Stimulated activated CD8-positive, alpha-beta memory T cell treated with anti-CD3 and anti-CD28 coated beads, Interleukin-12 subunit alpha, Interleukin-12 subunit beta, amount 100 ng/mL, for 1 hour (primary cell): Measurements from ENCODE around the gene PIP5K1B.
"Not testable (repeated sequence)": the region's sequence is repeated elsewhere in the genome, so short reads cannot be mapped to it uniquely, and the experiment has no call there.

ENCODE experiments used
- DNase-seq: peaks from one replicate; pipeline ENCODE4 v3.0.0-alpha.2; 2020; ENCODE audit warnings: low read depth

Gene PIP5K1B, protein sequence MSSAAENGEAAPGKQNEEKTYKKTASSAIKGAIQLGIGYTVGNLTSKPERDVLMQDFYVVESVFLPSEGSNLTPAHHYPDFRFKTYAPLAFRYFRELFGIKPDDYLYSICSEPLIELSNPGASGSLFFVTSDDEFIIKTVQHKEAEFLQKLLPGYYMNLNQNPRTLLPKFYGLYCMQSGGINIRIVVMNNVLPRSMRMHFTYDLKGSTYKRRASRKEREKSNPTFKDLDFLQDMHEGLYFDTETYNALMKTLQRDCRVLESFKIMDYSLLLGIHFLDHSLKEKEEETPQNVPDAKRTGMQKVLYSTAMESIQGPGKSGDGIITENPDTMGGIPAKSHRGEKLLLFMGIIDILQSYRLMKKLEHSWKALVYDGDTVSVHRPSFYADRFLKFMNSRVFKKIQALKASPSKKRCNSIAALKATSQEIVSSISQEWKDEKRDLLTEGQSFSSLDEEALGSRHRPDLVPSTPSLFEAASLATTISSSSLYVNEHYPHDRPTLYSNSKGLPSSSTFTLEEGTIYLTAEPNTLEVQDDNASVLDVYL

DNA sequence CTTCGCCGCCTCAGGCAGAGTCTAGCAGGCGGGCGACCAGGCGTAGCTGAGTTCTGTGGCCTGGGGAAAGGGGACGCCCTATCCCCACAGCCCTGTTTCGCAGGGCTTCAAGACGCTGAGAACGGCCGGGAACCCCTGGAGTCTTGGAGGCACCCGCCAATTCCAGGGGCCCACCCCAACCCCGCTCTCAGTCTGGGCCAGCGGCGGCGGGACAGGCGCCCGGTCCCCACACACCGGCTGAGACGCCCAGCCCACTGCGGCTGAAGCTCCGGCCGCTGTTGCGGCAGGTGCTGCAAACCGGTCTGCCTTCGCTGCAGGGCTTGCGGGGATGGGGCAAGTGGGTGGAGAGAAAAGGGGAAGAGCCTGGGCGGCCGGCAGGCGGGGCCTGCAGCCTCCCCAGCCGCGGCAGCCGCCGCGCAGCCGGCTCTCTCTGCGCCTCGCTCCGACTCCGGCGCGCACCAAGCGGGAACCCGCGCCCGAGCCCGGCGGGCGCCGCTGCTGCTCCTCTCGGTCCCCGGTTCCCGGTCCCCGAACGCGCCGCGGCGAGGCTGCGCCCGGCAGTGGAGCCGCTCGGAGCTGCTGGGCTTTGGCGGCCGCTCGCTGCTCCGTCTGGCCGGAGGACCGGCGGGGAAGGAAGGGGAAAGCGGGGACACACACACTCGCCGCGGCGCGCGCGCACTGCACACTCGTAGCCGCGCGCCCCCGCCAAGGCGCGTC is at the start of gene PIP5K1B:
TSS of gene PIP5K1B (plus strand) at position 427 of the 717 bp plus-strand sequence. CDS start 117,375 bp downstream, outside the sequence.
- DNase-seq: no peak

DNA sequence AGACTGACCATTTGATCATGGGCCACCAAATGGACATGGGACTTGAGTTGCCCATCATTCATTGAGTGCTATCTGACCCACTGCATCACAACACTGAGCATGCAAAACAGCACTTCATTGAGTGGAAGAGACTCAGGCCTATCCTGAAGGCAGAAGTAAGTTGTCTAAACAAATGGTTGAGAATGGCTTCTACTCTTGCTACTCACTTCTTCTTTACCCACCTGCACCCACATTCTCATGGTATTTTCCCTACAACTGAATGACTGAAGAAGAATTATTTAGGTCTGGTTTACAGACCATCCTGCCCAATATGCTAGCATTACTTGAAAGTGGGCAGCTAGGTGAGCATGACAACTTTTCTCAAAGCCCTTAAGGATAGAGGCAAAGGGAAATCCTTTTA is 41.0 kb upstream of the PIP5K1B start:
- DNase-seq: no peak

DNA sequence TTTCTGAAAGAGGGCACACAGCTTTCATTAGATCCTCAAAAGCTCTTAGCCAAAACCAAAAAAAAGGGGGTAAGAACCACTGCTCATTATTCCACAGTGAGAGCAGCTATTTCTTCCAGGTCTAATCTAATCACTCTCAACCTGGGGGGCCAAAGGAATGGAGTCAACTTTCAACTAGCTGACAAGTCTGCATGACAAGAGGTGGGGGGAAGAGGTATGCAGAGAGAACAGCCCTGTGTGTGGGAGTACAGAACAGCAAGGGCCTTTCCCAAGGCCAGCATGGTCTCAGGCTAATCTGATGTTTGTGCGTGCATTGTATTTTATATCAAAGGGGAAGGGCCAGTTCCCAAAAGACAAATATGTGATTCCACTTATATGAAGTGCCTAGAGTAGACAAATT is 36.9 kb upstream of the PIP5K1B start:
- DNase-seq: no peak

DNA sequence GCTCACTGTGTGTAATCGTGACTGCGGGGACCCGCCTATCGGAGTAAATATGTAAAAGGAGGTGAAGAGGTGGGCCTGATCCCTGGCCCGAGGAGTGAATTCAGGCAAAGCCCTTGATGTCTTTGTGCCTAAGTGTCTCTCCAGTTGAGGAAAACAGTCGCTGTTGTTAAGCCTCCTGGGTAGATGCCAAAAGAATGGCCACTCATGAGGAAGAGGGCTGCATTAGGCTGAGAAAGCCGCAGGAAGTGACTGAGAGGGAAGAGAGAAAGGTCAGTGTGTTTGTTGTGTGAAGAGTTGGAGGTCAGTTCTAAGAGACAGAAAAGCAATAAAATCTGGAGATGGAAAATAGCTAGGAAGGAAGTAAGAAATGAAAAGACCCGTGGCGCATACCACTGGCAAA is 35.8 kb upstream of the PIP5K1B start:
- DNase-seq: no peak

DNA sequence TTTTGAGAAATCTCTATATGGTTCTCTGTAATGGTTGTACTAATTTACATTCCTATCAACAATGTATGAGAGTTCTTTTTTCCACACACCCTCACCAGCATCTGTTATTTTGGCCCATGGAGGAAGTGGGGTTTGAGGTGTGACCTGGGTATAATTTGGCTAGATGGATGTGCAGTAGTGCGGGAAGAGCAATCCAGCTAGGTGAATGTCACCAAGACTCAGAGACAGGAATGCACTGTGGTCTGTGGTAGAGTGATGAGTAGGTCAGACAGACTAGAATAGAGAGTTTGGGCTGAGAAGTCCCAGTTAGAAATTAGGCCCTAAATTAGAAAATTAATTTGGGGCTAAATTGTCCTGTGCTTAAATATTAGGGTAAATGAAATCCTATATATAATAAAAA is 32.8 kb upstream of the PIP5K1B start:
- DNase-seq: no peak

DNA sequence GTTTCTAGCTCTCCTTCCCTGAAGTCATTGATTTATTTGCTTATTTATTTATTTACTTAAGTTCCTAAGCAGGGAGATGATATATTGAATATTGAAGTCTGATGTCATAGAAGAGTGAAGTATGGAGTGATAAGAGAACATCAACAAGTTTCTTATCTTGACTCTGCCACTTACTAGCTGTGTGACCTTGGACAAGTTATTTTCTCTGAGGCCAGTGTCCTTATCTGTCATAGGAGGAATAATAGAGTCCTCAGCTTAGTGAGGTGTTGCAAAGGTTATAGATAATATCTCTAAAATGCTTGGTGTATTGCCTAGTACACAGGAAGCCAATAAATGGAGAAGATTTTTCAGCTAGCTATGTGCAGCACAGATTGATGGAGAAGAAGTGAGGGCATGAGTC is 32.4 kb upstream of the PIP5K1B start:
- no peak for DNase-seq

DNA sequence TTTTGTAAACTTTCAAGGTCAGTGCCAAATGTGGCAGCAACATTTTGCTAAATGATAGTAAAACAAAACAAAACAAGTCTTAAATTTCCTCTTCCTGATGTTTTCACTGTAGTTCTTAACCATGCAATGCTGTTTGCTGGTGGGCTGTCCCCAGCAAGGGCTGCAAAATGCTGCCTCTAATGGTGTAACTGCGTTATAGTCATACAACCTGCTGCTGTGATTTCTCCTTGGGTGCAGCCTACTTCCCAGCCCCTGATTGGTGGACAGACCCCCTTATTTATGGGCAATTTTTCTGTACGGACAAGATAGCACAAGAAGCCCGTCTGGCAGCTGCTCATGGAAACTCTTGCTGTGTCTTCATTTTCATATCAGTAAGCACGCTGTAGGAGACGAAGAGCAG is 26.6 kb upstream of the PIP5K1B start:
- no peak for DNase-seq

DNA sequence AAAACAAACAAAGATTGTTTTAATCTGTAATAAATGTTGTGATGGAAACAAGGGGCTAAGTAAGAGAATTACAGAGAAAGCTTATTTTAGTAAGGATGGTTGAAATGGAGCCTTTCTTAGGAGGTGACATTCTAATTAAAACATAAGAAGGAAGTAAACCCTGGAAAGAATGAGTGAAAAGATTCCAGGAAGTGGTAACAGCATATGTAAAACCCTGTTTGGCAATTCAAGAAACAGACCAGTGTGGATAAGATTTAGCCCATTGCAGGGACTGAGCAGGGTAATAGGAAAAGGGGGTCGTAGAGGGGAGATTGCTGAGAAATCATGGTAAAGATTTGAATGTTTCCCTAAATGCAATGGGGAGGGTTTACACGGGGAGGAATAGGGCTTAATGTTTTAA is 21.6 kb upstream of the PIP5K1B start:
- DNase-seq: no peak

DNA sequence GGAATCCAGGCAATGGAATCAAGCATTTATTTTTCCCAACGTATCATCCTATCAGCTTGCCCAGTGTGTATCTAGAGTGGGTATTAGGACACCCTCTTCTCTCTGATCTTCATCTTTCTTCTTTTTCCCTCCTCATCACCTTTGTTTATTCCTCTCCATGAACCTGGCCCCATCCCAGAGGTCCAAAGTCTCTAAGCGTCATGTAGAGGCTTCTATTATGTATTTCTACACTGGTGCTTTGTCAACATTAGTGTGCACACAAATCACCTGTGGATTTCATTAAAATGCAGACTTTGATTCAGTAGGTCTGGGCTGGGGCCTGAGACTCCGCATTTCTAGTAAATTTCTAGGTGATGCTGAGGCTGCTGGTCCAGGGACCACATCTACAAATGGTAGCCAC is 19.8 kb upstream of the PIP5K1B start:
- no peak for DNase-seq

DNA sequence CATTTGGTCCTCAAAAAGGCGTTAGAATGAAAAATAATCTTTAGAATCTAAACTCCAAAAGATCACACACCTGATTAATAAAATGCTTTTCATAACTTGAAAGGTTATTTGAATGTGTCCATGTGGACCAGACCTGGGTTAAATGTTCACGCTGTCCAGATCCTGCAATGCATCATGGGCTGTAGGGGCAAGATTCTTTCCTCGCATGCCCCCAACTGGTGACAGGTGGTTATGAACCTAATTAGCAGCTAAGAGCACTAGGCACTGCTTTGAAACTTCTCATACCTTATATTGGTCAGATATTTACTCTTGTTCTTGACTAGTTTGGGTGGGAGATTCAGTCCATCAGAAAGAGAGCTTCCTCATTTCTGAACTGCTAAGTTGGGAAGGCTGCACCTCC is 19.3 kb upstream of the PIP5K1B start:
- DNase-seq: no peak

DNA sequence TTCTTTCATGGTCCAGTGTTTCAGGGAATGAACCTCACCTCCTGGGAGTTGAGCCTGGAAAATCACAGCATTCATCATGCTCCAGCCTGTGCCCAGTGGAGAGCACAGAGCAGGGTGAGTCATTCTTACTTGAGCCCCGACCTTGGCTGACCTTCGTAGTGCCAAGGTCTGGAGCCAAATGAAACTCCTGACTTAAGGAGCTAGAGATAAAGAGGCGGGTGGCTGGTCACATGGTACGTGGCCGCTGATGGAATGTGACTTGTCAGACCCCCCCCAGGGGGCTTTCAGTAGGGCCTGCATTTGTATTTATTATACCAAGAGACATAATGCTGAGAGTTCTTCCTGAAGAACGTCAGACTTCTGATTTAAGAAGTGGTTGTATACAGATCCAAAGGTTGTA is 15.0 kb upstream of the PIP5K1B start:
- DNase-seq: no peak

DNA sequence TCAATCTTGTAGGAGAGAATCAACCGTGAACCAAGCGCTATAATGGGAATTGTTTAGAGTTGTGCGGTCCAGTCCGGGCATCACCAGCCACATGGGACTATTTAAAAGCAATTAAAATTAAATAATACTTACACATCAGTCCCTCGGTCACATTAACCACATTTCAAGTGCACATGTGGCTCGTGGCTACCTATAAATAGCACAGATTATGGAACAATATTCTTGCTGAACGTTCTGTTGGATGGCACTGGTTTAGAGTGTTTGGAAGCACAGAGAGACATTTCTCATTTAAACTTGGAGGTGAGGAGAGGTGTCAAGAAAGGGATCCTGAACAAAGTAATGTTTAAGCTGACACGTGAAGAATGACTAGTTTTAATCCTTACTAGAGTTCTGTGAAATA is 12.5 kb upstream of the PIP5K1B start:
- no peak for DNase-seq

DNA sequence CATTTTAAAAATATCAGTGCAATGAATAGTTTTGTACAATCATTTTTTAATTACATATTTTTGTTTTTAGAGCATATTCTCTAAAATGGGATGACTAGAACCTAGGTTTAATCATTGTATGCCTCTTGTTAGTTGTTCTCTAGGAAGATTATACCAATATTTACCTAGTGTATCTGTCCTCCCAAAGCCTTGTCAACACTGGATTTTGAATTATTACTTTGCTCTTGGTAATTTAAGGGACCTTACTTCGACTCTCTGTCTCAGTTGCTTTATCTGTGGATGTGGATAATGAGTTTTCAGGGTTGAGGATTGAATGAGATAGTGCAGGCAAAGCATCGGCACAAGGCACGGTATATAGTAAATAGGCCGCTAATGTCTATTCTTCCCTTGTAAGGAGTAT is 10.9 kb upstream of the PIP5K1B start:
- no peak for DNase-seq

DNA sequence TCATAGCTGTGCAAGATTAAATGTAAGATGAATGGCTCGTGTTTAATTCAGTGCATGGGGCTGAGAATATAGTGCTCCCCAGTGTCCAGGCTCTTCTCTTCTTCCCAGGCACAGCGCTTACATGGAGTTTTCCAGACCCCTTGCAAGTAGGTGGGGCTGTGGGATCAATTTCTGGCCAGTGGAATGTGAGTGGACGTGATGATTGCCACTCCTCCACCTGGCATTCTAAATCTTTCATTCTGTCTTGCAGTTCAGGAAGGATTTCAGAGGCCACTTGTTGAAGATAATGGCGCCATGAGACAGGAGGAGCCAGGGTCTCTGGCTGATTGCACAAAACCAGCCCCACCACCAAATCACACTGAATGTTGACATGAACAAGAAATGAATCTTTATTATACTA is 7.2 kb upstream of the PIP5K1B start:
- no peak for DNase-seq

DNA sequence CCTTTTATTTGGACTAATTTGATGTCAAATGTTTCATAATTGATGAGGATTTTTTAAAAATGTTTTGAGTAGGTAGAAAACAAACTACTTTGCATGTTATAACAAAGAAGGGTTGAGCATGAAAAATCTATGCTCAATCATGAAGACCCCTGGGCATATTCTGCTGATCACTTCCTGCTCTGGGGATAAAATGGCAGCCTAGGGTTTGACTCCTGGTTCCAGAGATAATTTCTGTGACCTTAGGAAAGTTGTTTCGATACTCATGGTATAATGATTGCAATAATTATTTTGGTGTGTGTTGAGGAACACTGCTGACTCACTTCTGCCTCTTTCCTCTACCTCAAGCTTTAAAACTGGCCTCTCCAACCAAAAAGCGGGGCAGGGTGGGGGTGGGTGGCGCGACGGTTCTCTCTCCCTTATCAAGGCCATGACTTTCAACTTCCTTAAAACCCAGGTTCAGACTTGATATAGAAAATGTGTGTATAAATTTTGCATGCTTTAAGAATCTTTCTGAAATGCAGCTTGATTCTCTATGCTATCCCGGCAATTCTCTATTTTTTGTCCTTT is 6.0 kb upstream of the PIP5K1B start:
- DNase-seq: no peak

DNA sequence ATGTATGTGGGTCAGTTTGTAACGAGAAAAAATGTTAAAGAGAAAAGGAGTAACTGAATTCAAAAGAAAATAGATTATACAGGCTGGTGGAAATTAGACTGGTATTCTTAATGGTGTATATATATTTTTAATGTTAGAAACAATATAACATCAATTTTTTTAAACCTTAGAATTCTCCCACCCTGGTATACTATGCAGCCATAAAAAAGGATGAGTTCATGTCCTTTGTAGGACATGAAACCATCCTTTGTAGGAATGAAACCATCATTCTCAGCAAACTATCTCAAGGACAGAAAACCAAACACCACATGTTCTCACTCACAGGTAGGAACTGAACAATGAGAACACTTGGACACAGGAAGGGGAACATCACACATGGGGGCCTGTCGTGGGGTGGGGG is 5.4 kb upstream of the PIP5K1B start:
- not testable (repeated sequence) for DNase-seq

DNA sequence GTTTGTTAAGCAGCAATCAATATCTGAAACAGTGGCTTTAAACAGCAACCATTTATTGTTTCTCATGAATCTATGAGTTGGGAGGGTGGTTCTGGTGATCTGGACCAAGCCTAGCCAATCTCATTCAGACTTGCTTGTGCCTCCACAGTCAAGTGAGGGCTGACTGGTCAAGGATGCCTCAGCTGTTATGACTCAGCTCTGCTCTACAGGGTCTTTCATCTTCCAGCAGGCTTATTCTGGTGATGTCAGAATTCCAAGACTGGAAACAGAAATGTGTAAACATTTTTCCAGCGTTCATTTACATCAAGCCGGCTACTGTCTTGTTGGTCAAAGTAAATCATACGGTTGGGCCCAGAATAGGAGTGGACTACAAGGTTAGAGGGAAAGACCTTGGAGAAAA is 2.5 kb upstream of the PIP5K1B start:
- DNase-seq: no peak

DNA sequence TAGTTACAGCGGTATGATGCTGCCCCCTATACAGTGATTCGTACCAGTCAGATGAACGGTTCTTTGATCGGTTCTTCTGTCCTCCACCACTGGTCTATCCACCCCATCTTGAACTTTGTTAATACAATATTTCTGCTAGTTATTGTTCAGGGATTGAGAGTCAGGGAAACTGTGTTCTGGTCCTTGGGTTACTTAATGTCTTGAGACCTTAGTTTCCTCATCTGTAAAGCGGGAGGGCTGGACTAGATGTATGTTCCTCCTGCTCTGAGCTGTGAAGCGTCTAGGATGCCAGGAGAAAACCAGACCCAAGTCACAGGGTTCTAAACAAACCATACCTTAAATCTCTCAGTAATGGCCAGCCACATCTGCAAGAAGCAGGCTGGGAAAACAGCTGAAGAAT is 1.4 kb upstream of the PIP5K1B start:
- no peak for DNase-seq

DNA sequence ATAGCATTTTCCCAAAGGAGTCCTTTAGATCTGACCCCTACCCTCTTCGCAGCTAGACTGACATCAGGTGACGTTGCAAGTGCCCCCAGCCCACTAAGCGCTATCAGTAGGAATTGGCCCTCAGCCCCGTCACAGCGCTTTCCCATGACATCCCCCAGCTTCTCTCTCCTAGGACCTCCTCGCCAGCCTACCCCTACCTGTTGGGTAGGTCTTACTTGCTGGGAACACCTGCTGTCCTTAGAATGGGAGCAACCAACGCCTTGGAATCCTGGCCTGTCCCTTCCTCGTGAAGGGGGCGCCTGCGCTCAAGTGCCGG is 584 bp upstream of the PIP5K1B start:
- no peak for DNase-seq

DNA sequence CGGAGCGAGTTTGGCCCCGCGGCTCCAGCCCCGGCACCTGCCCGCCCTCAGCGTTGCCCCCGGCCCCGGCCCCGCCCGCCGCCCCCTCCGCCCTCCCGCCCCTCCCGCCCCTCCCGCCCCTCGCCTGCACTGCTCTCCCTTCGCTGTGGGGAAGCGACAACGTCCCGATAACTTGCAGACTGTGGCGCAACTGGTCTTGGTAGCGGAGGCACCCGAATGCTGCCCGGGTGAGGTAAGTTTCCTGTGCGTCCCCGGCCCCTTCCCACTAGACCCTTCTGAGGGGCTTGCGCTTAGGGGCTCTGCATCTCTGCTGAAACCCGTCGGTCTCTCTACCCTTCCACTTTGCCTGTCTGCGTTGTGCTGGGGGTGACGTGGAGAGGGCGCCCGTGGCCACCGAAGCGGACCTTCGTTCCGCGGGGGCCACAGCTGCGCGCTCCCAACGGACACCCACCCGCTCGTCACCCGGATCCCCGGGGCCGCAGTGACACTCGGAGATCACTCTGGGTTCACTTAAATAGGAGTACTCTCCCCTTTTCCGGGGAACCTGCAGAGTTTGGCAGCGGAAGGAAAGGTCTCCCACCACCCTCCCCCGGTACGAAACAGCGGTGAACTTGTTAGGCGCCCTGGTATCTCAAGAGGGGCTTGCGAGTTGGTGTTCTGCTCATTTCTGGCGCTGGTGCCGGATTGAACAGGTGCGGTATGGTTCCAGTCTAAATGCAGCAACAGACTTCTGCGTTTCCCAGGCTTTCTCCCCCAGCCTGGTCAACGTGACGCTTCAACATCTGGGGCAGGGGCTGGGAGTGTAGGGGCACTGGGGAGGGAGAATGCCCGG is 707 bp downstream of the PIP5K1B start:
- no peak for DNase-seq

DNA sequence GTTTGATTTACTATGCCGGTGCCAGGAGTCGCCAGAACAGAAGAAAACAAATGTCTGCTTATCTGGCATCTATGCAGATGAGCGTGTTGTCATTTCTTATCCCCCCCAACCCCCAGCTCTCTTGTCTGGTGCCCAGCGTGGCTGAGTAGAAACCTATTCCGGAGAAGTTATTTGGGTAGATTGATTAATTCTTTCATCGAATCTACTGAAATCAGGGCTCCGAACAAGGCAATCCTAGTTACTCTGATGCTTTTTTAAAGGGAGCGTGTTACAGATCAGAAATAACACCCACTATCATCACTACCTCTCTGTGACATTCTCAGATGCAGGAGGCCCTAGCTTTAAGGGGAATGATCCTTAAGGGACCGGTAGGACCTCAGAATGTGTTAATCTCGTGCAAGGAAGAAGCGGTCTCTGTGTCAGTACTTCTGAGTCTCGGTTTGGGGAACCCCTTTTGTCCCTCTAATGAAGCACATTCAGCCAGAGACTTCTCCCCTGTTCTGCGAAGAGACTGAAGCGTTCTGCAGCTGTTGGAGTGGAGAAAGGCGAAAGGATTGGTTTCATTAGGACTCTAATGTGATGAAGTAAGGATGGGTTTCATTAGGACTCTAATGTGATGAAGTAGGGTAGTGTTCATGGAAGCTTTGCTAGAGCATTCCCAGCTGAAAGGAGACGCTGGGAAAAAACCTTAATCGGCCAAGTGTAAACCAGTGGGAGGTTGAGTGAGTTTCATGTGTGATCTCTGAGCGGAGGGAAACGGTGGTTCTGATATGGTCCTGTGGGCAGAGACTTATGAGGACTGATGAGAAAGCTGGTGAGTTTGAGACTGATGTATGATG is 1.5 kb downstream of the PIP5K1B start:
- DNase-seq: no peak
